ENCODE results near the gene SIGLECL1.
"Not testable (repeated sequence)": the region's sequence is repeated elsewhere in the genome, so short reads cannot be mapped to it uniquely, and the experiment has no call there.

SIGLECL1 gene

DNA sequence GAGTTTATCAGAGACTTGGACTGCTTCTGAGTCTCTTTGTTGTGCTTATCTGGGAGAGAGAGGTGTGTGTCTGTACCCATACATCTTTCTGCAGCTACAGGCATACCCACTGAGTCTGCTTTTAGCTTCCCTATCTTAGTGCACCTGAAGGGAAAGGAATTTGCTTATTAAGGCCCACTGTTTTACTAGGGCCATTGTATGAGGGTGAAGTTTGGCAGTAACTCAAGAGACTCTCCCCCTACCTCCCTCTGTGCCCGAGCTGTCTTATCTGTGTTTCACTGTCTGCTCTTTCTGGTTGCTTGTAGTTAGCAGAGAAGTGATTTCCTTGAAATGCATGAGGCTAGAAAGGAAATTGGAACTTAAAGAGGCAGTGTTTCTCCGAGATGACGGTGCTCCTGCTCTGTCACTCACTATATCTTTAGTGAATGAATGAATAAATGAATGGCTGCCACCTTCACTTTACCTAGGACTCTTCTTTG is 26.7 kb upstream of the SIGLECL1 start:
- no peak for TF ChIP-seq CTCF (IDR thresholded peaks at IDR 0.05; ENCODE audit: insufficient read depth, low read length, poor library complexity, severe bottlenecking)
- peaks cover 2% of the 10 kb centered on the region for H3K27me3 ChIP-seq (replicated peaks; ENCODE audit: control insufficient read depth, insufficient read depth, low read length)
- no peaks in the 10 kb centered on the region for H3K36me3 ChIP-seq (ENCODE audit: control insufficient read depth, insufficient read depth, low read length)
- DNase-seq (ENCODE audit: extremely low read depth, insufficient read length), result no peak
- H3K4me3 ChIP-seq (replicated peaks; ENCODE audit: low read depth, low read length), result no peak overlapping the region

GRCh38 chr19:51224898-51225393 is 25.9 kb upstream of the SIGLECL1 start, which contains the start of gene CD33:
Gene CD33 (plus strand): TSS chr19:51225080. CDS start chr19:51225119, 39 bp downstream.
- not testable (repeated sequence) for H3K27me3 ChIP-seq (replicated peaks; ENCODE audit: control insufficient read depth, insufficient read depth, low read length); H3K4me3 ChIP-seq (replicated peaks; ENCODE audit: low read depth, low read length); H3K36me3 ChIP-seq (ENCODE audit: control insufficient read depth, insufficient read depth, low read length); DNase-seq (ENCODE audit: extremely low read depth, insufficient read length)

DNA sequence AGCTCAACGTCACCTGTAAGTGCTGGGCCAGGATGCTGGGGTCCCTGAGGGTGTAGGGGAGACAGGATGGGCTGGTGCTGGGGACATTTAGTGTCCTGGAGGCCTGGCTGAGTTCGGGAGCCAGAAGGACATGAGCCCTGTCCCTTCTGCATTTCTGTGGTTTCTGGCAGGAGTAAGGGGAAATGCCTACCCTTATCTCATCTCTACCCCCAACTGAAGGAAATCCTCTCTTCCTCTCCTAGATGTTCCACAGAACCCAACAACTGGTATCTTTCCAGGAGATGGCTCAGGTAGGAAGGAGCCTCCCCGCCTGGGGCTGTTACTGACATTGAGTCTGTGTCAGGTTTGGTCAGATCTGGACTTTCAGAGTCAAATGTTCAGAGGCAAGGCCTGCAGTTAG is 24.8 kb upstream of the SIGLECL1 start:
- peaks cover 2% of the 10 kb centered on the region for H3K27me3 ChIP-seq (replicated peaks; ENCODE audit: control insufficient read depth, insufficient read depth, low read length)
- DNase-seq (ENCODE audit: extremely low read depth, insufficient read length), result no peak
- no peak for TF ChIP-seq CTCF (IDR thresholded peaks at IDR 0.05; ENCODE audit: insufficient read depth, low read length, poor library complexity, severe bottlenecking)

GRCh38 chr19:51227326-51227725 is 23.6 kb upstream of the SIGLECL1 start:
- no peak for TF ChIP-seq CTCF (IDR thresholded peaks at IDR 0.05; ENCODE audit: insufficient read depth, low read length, poor library complexity, severe bottlenecking)
- H3K4me3 ChIP-seq (replicated peaks; ENCODE audit: low read depth, low read length), result no peak overlapping the region

More for the DNA sequence above, 24.8 kb upstream of the SIGLECL1 start:
- Histone ChIP-seq H3K4me3 (replicated peaks; ENCODE audit: low read depth, low read length) (no peak overlapping the region), H3K36me3 (ENCODE audit: control insufficient read depth, insufficient read depth, low read length) (no peaks in the 10 kb centered on the region)

GRCh38 chr19:51227966-51228365 is 22.9 kb upstream of the SIGLECL1 start:
- no peak for TF ChIP-seq CTCF (IDR thresholded peaks at IDR 0.05; ENCODE audit: insufficient read depth, low read length, poor library complexity, severe bottlenecking)
- Histone ChIP-seq H3K27me3 (replicated peaks; ENCODE audit: control insufficient read depth, insufficient read depth, low read length) (peaks cover 2% of the 10 kb centered on the region), H3K36me3 (ENCODE audit: control insufficient read depth, insufficient read depth, low read length) (no peaks in the 10 kb centered on the region), H3K4me3 (replicated peaks; ENCODE audit: low read depth, low read length) (no peak overlapping the region)
- DNase-seq (ENCODE audit: extremely low read depth, insufficient read length), result no peak

More at GRCh38 chr19:51227326-51227725, 23.6 kb upstream of the SIGLECL1 start:
- Histone ChIP-seq H3K36me3 (ENCODE audit: control insufficient read depth, insufficient read depth, low read length) (no peaks in the 10 kb centered on the region), H3K27me3 (replicated peaks; ENCODE audit: control insufficient read depth, insufficient read depth, low read length) (peaks cover 2% of the 10 kb centered on the region)
- no peak for DNase-seq (ENCODE audit: extremely low read depth, insufficient read length)

- TF ChIP-seq CTCF (IDR thresholded peaks at IDR 0.05; ENCODE audit: insufficient read depth, low read length, poor library complexity, severe bottlenecking), result no peak
- Histone ChIP-seq H3K36me3 (ENCODE audit: control insufficient read depth, insufficient read depth, low read length) (no peaks in the 10 kb centered on the region), H3K4me3 (replicated peaks; ENCODE audit: low read depth, low read length) (no peak overlapping the region), H3K27me3 (replicated peaks; ENCODE audit: control insufficient read depth, insufficient read depth, low read length) (peaks cover 2% of the 10 kb centered on the region; the same call in 1 of the 2 replicates)
- DNase-seq (ENCODE audit: extremely low read depth, insufficient read length), result no peak
These were observed 10.0 kb upstream of the SIGLECL1 start for GRCh38 chr19:51240866-51241265.
